HG03378 (cell line): ENCODE measurements around the gene ACVR1B.

ENCODE experiments used
- ATAC-seq: cut with Tn5 transposase; IDR thresholded peaks from one replicate; pipeline ENCODE4 v1.9.1; 2021; ENCODE audit warnings: mild to moderate bottlenecking, moderate library complexity; ENCODE audit not compliant: unreplicated experiment

The ACVR1B gene

DNA sequence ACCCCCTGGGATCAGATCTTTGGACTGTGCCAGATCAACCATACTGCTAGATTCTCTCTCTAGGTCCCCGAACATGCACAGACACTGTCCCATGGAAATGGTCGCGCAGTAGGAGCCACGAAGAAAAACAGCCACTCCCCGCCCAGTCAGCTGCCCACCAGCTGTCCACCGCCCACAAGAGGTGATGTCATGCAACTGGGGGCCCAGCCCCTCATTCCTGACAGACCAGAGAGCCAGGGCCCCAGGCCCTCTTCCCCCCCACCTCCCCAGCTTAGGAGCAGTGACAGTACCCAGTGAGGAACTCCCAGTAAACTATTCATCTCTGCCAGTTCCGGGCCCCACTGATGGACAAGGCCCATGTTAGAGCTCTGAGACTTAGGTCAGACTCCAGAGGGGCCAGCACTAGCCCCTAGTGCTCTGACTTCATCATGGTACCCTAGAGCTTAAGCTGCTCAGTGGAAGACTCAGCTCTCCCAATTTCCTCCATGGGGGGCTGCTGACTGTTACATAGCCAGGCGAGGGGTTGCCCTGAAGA, 51.6 kb downstream of the ACVR1B start:
- no peak for ATAC-seq

DNA sequence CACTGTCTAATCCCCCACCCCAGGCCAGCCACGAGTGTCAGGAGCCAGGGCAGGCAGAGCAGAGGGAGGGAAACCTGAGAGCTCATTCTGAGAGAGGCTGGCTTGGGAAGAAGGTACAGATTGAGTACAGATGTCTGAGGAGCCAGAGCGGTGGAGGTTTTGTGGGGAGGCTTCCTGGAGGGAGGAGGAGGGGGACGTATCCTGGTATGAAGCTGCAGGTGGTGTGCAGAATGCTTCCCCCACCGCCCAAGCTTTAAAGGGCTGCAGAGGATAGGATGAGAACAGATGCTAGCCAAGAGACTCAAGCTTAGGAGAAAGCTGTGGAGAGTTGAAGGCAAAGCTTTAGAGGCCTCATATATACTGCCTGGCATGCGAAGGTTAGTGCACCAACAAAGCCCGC, 52.1 kb downstream of the ACVR1B start:
- no peak for ATAC-seq

DNA sequence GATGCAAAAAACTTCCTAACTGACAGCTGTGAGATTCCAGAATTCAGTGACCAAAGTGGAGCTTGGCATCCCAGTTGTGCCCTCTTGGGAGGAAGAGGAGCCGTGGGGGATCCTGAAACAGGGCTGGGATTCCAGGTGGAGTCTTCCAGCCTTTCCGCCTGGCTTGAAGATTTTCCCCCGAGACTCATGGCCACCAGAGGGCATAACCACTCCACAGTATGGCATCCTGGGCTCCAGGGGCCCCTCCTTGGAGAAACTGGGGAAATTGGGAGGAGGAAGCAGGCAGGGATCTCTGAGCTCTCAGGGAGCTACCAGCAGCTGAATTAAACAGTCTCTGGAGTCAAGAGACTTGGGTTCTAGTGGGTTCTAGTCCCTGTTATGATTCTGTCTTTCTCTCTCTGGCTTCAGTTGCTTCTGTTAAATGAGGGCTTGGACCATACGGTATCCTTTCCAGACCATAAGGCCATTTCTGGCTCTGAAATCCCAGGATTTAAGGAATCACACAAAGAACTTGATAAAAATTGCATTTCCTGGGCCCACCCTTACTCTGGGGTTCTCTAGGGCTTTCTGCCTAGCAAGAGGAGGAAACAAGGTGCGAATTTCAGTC, 52.6 kb downstream of the ACVR1B start:
- ATAC-seq = no peak

DNA sequence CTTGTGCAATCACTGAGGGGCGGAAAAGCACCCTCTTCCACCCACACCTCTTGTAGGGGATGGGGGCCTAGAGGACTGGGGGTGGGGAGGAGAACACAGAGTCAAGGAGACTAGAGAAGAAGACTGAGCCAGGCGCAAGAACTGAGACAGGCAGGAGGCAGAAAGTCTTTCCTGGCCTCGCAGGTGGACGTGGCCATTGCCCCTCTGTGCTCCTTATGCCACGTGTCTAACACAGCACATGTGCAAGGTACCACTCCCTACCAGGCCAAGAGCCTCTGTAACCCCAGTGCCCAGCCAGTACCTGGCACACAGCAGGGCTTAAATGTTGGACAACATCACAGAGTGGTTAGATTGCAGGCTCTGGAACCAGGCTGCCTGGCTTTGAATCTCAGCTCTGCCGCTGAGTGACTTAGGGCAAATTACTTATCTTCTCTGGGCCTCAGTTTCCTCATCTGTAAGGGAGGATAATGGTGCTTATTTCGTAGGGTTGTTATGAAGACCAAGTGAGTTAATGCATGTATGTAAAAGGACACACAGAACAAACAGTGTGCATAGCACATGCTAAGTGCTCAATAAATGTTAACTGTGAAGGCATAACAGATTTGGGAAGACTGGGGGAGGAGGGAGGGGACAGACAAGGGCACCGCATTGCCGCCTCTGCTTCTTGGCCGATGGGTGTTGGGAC, 53.9 kb downstream of the ACVR1B start:
- no peak for ATAC-seq

DNA sequence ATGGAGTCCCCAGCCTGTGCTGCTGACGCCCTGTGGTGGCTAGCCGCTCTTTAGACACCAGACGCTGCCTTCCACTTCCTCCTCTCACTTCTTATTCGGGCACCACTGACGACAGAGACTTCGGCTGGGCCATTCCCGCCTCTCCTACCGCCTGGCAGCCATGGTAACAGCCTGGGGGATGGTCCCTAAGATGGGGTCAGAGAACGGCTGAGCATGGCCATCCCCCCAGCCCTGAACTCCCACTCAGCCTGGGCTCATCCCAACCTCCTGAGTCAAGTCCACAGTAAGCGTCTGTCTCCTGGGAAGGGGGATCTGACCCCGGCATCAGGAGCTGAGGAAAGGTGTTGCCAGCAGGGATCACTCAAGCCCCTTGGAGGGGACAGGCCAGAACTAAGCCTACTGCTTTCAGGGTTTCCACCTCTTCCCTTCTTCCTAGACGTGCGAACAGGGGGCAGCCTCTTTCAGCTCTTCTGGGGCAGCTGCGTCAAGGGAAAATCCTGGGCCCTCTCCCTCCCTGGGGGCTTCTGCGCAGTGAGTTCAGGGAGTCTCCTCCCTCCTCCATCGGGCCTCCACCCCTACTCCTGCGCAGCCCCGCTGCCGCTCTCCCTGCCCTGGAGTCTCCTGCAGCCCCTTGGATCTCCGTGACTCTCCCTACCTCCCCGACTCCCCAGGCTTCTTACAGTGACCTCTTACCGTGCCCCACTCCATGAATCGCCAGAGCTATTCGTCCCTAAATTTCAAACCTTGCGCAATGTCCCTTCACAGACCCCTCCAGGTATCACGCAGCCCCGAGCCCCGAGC, 54.6 kb downstream of the ACVR1B start:
- ATAC-seq = no peak

DNA sequence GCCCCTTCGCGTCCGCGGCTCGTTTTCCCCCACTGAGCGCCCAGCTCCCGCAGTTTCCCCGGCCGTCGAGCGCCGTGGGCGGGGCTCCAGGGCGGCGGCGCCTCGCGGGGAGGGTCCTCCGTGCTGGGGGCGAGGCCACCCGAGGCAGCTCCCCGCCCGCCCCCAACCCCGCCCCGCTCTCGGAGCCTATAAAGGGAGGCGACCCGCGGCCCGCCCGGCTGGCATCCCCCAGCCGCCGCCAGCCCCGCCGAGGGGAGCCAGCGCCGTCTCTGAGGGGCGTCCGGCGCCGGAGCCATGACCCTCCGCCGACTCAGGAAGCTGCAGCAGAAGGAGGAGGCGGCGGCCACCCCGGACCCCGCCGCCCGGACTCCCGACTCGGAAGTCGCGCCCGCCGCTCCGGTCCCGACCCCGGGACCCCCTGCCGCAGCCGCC, 55.2 kb downstream of the ACVR1B start, which contains the start of gene TAMALIN:
Gene TAMALIN, plus strand, starts transcription at position 221 of the 432 bp plus-strand sequence. Its CDS starts 74 bp downstream, at position 295.
- ATAC-seq = no peak

DNA sequence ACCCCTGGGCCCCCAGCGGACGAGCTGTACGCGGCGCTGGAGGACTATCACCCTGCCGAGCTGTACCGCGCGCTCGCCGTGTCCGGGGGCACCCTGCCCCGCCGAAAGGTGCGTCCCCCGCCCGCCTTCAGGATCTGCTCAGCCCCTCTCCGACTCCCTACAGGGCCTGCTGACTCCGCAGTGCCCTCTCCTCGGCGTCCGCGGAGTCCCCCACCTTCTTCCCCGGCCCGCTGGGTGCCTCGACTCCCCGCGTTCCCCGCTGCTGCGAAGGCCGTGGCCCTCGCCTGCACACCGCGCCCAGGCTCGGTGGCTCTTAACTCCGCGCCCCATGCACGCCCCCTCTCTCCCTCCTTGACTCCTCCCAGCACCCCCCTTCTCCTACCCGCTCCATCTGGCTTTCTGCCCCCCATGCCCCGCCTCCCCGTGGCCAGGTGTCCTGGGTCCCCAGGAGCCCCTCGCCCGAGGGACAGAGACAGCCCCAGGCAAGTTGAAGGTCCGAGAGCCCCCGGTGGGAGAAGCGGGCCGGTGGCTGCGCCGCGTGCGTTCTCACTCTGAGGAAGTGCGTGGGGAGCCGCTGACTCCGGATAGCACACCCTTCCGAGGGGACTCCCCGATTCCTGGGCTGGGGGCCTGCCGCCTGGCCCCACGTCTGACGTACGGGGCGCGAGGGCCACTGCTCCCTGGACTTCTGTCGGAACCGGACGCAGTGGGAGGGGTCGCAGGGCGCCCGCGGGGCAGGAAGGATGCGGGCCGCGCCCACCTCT, 55.8 kb downstream of the ACVR1B start:
- no peak for ATAC-seq

DNA sequence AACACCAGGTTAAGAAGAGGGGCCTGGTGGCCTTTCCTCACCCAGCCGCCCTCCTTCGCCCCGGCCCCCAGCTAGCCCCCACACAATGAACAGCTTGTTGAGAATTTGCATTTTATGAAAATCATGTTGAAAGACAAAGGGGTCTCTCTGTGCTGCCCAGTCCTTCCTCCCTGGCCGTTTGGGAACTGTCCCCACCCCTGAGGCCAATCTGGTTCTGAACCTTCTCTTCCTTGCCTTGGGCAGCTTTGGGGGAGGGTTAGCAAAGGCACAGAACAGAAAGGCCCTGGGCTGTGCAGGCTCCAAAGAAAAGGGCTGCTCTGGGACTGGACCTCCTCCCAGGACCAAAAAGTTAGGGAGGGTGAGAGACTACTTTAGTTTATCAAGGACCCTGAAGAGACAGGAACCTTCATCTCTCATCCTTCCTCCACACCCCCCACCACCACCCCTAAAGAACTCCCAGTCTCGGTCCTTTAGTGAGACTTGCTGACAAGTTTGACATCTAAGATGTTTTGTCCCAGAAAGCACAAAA, 56.5 kb downstream of the ACVR1B start:
- ATAC-seq = no peak

DNA sequence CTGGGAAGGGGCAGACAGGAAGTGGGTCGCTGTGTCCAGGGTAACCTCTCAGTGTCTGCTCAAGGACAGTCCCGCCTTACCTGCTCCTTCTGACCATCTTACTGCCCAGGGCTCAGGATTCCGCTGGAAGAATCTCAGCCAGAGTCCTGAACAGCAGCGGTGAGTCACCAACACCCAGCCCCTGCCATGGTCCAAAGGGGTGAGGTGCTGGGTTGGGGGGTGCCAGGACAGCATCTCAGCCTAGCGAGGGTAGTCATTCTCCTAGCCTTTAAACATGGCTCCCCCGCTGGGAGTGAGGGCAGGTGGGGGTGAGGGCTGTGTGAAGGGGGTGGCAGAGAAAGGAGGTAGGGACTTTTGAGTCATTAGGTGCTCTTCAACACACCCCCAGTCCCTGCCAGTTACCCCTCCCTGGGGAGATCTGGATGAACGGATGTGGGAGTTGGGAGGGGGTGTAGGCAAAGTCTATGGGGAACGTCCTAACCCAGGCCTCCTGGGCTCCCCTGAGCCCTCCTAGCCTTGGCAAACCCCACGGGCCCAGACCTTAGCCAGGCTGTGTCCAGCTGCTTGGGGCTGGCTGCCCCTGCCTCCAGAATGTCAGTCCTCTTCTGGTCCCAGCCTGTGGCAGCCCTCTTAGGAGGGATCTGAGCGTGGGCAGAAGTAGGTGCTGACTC, 57.7 kb downstream of the ACVR1B start:
- ATAC-seq = no peak

DNA sequence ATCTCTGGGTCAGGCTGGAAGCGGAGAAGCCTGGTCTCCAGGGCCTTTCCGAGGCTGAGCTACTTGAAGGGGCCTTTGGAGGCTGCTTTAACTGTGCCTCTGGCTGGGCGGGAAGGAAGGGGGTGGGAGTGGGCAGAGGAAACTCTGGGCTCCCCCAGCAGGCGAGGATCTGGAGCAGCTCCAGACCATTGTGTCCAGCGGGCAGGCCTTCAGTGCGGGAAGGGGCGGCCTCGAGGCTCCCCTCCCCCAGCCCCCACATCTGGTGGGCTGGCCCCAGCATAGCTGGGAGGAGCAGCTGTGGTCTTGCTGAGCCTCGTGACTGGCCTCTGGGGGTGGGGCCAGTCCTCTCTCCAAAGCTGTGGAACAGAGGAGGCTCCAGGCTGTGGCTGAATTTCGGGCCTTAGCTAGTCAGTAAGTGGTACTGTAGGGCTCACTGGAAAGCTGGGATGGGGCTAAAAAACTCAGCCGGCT, 58.7 kb downstream of the ACVR1B start:
- no peak for ATAC-seq

DNA sequence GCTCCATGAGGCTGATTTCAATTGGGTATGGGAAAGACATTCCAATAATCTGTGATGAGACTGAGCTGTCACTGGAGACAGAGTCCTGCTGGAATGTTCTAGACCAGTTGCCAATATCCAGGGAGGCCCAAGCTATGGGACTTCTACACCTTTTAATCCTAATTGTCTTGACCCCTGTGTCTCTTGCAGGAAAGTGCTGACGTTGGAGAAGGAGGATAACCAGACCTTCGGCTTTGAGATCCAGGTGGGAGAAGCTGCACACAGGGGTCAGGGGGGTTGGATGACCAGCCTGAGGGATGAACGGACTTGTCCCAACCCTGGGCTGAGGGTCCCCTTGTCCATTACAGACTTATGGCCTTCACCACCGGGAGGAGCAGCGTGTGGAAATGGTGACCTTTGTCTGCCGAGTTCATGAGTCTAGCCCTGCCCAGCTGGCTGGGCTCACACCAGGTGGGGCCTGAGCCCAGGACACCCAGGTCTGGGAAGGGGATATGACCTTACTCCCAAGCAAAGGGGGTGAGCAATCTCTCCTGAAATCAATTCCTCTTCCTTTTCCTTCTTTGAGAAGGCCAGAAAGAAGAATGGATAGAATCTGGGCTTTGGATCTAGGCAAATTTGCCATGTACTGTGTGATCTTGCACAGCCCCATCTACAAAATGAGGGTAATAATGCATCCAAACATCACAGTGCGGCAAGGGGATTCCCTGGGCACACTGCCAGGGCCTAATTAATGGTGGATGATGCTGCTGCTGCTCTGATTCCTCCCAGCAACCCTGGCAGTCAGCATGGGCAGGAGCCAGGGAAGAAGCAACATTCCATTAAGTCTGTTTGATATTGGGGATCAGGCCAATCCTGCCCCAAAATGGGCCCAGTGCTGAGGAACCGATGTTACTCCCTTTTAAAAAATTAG, 59.4 kb downstream of the ACVR1B start:
- ATAC-seq = no peak

DNA sequence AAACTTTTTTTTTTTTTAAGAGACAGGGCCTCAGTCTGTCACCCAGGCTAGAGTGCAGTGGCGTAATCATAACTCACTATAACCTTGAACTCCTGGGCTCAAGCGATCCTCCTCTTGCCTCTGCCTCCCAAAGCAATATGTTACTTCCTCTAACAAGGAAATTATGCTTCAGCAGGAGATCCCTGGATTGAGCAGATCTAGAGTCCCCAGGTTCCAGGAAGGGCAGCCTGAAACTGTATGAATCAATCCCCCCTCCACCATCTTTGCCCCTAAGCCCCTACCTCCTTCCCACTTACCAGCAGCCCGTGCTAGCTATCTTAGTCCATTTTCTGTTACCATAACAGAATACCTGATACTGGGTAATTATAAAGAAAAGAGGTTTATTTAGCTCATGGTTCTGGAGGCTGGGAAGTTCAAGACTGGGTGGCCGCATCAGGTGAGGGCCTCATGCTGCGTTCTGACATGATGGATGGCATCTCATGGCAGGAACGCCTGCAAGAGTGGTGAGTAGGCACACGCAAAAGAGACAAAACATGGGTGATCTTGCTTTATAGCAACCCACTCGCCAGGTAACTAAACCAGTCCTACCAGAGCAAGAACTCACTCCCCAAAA, 60.2 kb downstream of the ACVR1B start:
- ATAC-seq = no peak

DNA sequence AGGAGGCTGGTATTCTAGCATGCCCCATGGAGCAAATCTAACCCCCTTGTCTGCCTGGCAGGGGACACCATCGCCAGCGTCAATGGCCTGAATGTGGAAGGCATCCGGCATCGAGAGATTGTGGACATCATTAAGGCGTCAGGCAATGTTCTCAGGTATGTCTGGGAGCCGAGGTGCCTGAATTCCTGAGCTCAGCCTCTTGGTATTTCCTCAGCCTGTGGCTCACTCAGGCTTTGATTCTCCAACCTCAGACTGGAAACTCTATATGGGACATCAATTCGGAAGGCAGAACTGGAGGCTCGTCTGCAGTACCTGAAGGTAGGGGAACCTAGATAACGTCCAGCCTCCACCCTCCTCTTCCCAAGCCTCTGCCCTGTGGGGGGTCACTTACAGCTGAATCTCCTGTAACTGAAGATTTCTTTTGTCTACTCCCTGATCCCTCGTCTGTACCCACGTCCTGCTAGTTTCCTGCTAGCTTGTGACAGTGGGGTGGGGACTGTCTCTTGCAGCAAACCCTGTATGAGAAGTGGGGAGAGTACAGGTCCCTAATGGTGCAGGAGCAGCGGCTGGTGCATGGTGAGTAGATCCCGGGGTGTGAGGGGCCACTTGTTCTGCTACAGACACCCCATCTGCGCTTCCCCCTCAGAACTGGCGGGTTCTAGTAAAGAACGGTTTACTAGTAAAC, 62.3 kb downstream of the ACVR1B start:
- ATAC-seq = no peak

DNA sequence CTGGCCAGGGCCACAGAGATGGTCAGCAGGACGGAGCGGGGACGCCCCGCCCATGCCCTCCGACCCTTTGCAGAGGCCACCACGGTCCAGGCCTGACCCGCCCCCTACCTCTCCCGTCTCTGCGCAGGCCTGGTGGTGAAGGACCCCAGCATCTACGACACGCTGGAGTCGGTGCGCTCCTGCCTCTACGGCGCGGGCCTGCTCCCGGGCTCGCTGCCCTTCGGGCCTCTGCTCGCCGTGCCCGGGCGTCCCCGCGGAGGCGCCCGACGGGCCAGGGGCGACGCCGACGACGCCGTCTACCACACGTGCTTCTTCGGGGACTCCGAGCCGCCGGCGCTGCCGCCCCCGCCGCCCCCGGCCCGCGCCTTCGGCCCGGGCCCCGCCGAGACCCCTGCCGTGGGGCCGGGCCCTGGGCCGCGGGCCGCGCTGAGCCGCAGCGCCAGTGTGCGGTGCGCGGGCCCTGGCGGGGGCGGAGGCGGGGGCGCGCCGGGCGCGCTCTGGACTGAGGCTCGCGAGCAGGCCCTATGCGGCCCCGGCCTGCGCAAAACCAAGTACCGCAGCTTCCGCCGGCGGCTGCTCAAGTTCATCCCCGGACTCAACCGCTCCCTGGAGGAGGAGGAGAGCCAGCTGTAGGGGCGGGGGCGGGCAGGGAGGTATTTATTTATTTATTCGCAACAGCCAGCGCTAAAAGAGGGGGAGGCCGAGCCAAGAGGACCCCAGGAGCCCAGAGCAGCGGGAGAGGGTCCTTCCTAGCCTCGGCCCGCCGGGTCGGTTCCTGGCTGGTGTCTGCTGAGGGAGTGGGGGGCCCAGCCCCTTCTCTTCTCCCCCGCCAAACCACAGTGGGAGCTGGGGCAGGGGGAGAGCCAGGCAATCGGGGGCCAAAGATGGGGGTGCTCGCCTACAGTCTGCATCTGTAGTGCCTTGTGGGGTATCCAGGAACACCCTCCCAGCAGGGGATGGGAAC, 63.4 kb downstream of the ACVR1B start:
- no peak for ATAC-seq

DNA sequence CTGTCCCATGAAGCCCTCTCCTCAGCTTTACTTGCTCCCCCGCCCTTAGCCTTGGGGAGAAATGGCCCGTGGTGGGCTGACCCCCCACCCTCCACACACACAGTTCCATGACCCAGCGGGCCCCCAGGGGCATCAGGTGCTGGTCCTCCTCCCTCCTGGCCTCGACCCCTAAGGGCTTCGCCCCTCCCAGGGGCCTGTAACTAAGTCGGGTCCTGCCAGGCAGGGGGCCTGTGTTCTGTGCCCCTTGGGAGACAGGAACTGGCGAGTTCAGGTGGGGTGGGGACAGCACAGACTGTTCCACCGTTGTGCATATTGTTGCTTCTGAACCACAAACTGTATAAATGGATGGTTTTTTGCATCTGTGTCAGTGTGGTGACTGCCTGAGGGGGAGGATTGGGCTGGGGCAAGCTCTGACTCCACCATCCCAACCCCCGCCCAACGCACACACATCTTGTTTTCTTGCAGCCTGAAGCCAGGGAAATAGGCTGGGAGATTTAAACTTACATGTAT, 64.1 kb downstream of the ACVR1B start:
- ATAC-seq = no peak

DNA sequence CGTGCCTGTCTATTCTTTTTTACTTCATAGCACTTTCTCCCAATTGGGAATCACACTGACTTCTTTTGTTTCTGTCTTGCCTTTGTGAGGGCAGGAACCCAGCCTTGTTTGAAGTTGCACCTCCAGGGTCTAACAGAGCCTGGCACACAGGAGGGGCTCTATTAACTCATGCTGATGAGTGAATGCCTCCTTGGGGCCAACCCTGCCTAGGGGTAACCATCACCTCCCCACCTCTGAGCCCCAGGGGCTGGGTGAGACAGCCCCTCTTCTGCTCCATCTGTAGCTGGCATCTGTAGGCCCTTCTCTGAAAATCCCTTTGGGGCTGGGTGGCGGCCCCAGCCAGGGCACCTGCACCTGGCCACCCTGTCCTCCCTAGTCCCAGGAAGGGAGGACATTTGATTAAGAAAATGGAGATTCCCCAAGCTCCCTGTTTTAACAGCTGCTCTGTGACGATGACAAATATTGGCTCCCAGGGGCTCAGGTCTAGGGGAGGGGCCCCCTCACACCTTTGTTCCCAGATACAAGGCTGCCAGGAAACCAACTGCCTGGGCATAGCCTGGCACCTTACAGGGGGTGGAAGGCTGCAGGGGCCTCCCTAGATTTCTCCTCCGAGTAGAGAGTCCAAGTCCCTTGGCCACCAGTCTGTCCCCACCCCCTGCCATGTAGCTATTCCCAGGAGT, 67.1 kb downstream of the ACVR1B start:
- ATAC-seq = no peak
